Gastrocnemius medialis (tissue), 4 donors: ENCODE data around the gene CNNM2. TPM values are rescaled to one million over a fixed set of nuclear protein-coding genes. Genes with fewer than 3 reads are reported as not detected.
A peak's percentile ranks its signal among the peaks of the same experiment; 100 is the strongest.

ENCODE experiments used
- ATAC-seq, 2 donors: fragments of 150-250 bp; one replicate each; pipeline ENCODE4 v1.9.1; 2016
- DNase-seq, 2 donors: peaks; one replicate each; pipeline ENCODE4 v3.0.0-alpha.2; 2019
- H3K27ac ChIP-seq, 4 donors: fragments of 200-600 bp; sonication (generic); 1 replicate in 1 of 4; 2 replicates in 3 of 4; pipeline ENCODE4 v1.5.1; 2016 to 2018; ENCODE audit warnings: mild to moderate bottlenecking in 2 of 4, moderate library complexity in 1 of 4
- H3K27me3 ChIP-seq, 3 donors: fragments of 200-600 bp; sonication (generic) in 2 of 3; 1 replicate in 1 of 3; 2 replicates in 2 of 3; pipeline versions ENCODE4 v1.5.1 to v1.6.0; 2016 to 2019; ENCODE audit warnings: mild to moderate bottlenecking in 1 of 3, moderate library complexity in 1 of 3
- H3K36me3 ChIP-seq, 2 donors: fragments of 200-600 bp; sonication (generic) in 1 of 2; one replicate each; pipeline ENCODE4 v1.5.1; 2017 to 2018
- H3K4me1 ChIP-seq, 2 donors: fragments of 200-600 bp; sonication (generic) in 1 of 2; one replicate each; pipeline ENCODE4 v1.5.1; 2016 to 2017; ENCODE audit warnings: mild to moderate bottlenecking in 2 of 2
- H3K4me3 ChIP-seq, 4 donors: fragments of 200-600 bp; sonication (generic) in 3 of 4; 1 replicate in 1 of 4; 2 replicates in 3 of 4; pipeline ENCODE4 v1.5.1; 2016 to 2019; ENCODE audit warnings: mild to moderate bottlenecking in 2 of 4
- H3K9me3 ChIP-seq, 3 donors: fragments of 200-600 bp; sonication (generic) in 2 of 3; 1 replicate in 1 of 3; 2 replicates in 2 of 3; pipeline ENCODE4 v1.5.1; 2016 to 2019
- CTCF ChIP-seq, 5 experiments: fragments of 450-650 bp in 3 of 5; fragments of 200-600 bp in 2 of 5; sonication (generic) in 2 of 5; IDR thresholded peaks in 4 of 5; conservative IDR thresholded peaks in 1 of 5; 1 replicate in 4 of 5; 2 replicates in 1 of 5; pipeline ENCODE4 v1.5.1; 2016 to 2019; ENCODE audit warnings: antibody characterized with exemption in 5 of 5, mild to moderate bottlenecking in 3 of 5, moderate library complexity in 3 of 5
- POLR2A ChIP-seq, 2 donors: fragments of 450-650 bp; IDR thresholded peaks; one replicate each; pipeline ENCODE4 v1.6.1; 2017; ENCODE audit warnings: antibody characterized with exemption in 2 of 2, mild to moderate bottlenecking in 2 of 2, moderate library complexity in 2 of 2
- in situ Hi-C, 4 donors: fragments of 200-750 bp; cut with MboI; loops; one replicate each; pipeline versions ENCODE4 v1.15.0 to v1.8.0; 2017; ENCODE audit warnings: low sequenced_read_pairs in 4 of 4
- intact Hi-C: fragments of 100-400 bp; cut with DNase I; formaldehyde crosslinking; loops from one replicate; pipeline ENCODE4 v1.15.1; 2023; ENCODE audit warnings: low total_unique reads
- total RNA-seq, 4 donors: library from RNA; depleted of rRNA; stranded (reverse); fragments of >200 nt; gene quantifications; one replicate each; pipeline versions ENCODE4 v1.1.0 to v1.2.3, GENCODE V29; 2016

The CNNM2 gene
- total RNA-seq, 4 donors from 2014 or later = 1.1 to 3.2 (median 2.0) TPM

GRCh38 chr10:103078676-103079075 lies 160.6 kb downstream of the CNNM2 start:
- Histone ChIP-seq H3K27me3 (no peaks in the 10 kb centered on the region), H3K4me3 (no peak overlapping the region), H3K36me3 (peaks cover 0 to 10% of the 10 kb centered on the region in 2 donors), H3K4me1 (no peaks in the 10 kb centered on the region), H3K9me3 (no peaks in the 10 kb centered on the region), H3K27ac (no peak overlapping the region)
- DNase-seq (no peak), ATAC-seq (no peak)
- TF ChIP-seq POLR2A (IDR thresholded peaks at IDR 0.05) = no peak
- TF ChIP-seq CTCF (IDR thresholded peaks at IDR 0.05 in 4 of 5, conservative IDR thresholded peaks at IDR 0.05 in 1 of 5) = no peak
- intact Hi-C loops (no loop called here), in situ Hi-C loops (loop anchor here in 1 of 4 donors (10.0 kb wide), 1 partner anchor 166 kb away; the partner anchor contains the start of gene RPEL1)

GRCh38 chr10:103079100-103079499 lies 161.0 kb downstream of the CNNM2 start:
- no peak overlapping the region for H3K27ac ChIP-seq
- no peaks in the 10 kb centered on the region for H3K4me1 ChIP-seq
- no peak for ATAC-seq
- peaks cover 0 to 14% of the 10 kb centered on the region in 2 donors for H3K36me3 ChIP-seq
- no peaks in the 10 kb centered on the region for H3K27me3 ChIP-seq
- no peaks in the 10 kb centered on the region for H3K9me3 ChIP-seq
- in situ Hi-C loops (loop anchor here in 1 of 4 donors (10.0 kb wide), 1 partner anchor 166 kb away; the partner anchor contains the start of gene RPEL1), intact Hi-C loops (no loop called here)
- no peak for TF ChIP-seq POLR2A (IDR thresholded peaks at IDR 0.05)
- TF ChIP-seq CTCF (IDR thresholded peaks at IDR 0.05 in 4 of 5, conservative IDR thresholded peaks at IDR 0.05 in 1 of 5) = no peak
- no peak for DNase-seq
- H3K4me3 ChIP-seq = no peak overlapping the region

- no peak overlapping the region for H3K27ac ChIP-seq
- intact Hi-C loops = no loop called here
- peaks cover 0 to 21% of the 10 kb centered on the region in 2 donors for H3K36me3 ChIP-seq
- ATAC-seq (no peak), DNase-seq (no peak)
- H3K27me3 ChIP-seq = no peaks in the 10 kb centered on the region
- H3K4me1 ChIP-seq = no peaks in the 10 kb centered on the region
- in situ Hi-C loops = loop anchor here in 1 of 4 donors (10.0 kb wide), 1 partner anchor 165 kb away; the partner anchor contains the start of gene RPEL1
- TF ChIP-seq POLR2A (IDR thresholded peaks at IDR 0.05) = no peak
- no peak for TF ChIP-seq CTCF (IDR thresholded peaks at IDR 0.05 in 4 of 5, conservative IDR thresholded peaks at IDR 0.05 in 1 of 5)
- no peak overlapping the region for H3K4me3 ChIP-seq
- H3K9me3 ChIP-seq = no peaks in the 10 kb centered on the region
Measured at GRCh38 chr10:103079946-103080345, 161.9 kb downstream of the CNNM2 start.

GRCh38 chr10:103080891-103081581 lies 162.9 kb downstream of the CNNM2 start:
- H3K27ac ChIP-seq = peak overlapping the region in 1 of 4 donors; percentile 20
- H3K9me3 ChIP-seq = no peaks in the 10 kb centered on the region
- no peak for TF ChIP-seq POLR2A (IDR thresholded peaks at IDR 0.05)
- no peak for TF ChIP-seq CTCF (IDR thresholded peaks at IDR 0.05 in 4 of 5, conservative IDR thresholded peaks at IDR 0.05 in 1 of 5)
- in situ Hi-C loops (no loop called here), intact Hi-C loops (no loop called here)
- H3K4me3 ChIP-seq = no peak overlapping the region
- H3K27me3 ChIP-seq = no peaks in the 10 kb centered on the region
- peak in 1 of 2 donors; percentile 23 for ATAC-seq
- DNase-seq = peak in 1 of 2 donors; percentile 52
- no peaks in the 10 kb centered on the region for H3K4me1 ChIP-seq
- peaks cover 0 to 30% of the 10 kb centered on the region in 2 donors for H3K36me3 ChIP-seq
